ENCODE results near the gene TRMT6.

GRCh38 chr20:5991623-5992441 is 41.5 kb upstream of the TRMT6 start:
- TF ChIP-seq CTCF (IDR thresholded peaks at IDR 0.05; ENCODE audit: low read depth, low read length, poor library complexity, severe bottlenecking): no peak
- no peak for TF ChIP-seq EZH2phosphoT487 (IDR thresholded peaks at IDR 0.05; ENCODE audit: borderline replicate concordance, low read length)
